GOT3 (cell line): ENCODE results near the gene MZB1.
"Not testable (repeated sequence)": the region's sequence is repeated elsewhere in the genome, so short reads cannot be mapped to it uniquely, and the experiment has no call there.

Experiments
- DNase-seq: peaks from one replicate; lab custom pipeline; 2025; ENCODE audit warnings: mixed read lengths; lab: John Stamatoyannopoulos, UW

The MZB1 gene

DNA sequence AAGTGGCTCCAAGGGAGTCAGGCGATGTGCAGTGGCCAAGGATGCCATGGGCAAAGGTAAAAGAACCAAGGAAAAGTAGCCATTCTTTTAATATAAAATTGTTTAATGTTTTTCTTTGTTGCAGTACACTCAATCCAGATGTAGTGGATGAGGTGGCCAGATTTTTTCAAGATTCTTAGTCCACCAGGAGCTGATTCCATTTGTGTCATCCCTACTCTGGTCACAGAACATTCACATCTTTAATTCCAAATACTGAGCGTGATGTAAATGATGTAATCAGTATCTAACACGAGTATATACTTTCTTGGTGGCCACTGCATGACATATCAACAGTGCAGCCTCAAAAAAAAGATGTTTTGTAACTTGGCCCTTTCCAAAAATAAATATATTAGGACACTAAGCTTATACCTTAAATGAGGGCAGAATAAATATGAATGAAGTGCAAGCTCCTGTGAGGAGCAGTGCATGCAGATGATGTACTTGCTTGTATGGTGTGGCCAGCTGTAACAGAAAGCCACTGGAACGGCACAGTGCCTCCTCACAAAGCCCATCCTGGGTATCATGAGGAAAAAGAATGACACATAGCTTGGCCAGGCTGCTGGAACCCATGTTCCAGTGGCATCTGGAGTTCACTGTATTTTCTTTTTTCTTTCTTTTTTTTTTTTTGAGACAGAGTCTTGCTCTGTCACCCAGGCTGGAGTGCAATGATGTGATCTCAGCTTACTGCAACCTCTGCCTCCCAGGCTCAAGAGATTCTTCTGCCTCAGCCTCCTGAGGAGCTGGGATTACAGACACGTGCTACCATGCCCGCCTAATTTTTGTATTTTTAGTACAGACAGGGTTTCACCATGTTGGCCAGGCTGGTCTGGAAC, 20.6 kb upstream of the MZB1 start:
- no peak for DNase-seq

- DNase-seq, result not testable (repeated sequence)
These were observed 19.4 kb upstream of the MZB1 start for GRCh38 chr5:139409116-139409515.

DNA sequence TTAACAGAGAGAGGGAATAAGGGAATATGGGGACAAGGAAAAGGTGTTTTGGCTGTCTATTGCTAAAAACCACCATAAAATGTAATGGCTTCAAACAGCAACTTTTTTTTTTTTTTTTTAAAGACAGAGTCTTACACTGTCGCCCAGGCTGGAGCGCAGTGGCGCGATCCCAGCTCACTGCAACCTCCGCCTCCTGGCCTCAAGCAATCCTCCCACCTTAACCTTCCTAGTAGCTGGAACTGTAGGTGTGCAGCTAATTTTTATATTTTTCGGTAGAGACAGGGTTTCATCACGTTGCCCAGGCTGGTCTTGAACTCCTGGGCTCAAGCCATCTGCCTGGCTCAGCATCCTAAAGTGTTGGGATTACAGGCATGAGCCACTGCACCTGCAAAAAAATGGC, 18.5 kb upstream of the MZB1 start:
- no peak for DNase-seq

- DNase-seq, result no peak
These were observed 17.8 kb upstream of the MZB1 start for GRCh38 chr5:139407517-139407916.

GRCh38 chr5:139406963-139407362, 17.2 kb upstream of the MZB1 start:
- DNase-seq, result no peak

GRCh38 chr5:139404484-139404840, 14.7 kb upstream of the MZB1 start:
- DNase-seq, result no peak

DNA sequence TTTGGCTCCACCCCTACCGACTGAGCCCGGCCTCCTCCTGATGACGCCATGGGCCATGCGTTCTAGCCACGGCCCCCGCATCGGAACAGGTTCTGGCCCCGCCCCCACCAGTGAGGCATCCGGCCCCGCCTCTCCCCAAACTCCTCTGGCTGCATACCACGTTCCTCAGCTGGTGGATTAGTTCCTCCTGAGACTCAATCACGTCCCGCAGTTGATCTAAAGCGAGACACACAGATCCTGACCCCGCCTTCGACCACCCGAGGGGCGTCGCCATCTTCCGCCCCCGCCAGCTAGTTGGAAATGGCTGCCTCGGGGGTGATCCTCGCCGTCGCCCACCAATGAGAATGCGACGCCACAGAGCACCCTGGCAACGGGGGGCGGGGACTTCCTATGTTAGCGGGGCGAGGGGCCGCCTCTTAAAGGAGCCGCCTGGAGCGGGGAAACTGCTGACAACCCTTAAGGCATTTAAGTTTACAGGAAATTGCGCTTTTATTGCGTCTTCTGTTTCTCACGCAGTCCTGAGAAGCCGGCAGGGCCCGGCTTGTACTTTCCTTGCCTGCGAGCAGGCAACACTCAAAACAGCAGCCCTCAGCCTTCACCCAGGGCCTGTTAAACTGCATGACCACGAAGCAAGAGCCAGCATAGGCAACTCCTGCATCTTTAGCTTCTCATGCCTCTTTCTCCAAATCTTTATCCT, 14.2 kb upstream of the MZB1 start, which contains the start of gene SPATA24:
SPATA24 (minus strand) TSS at position 303 of the 697 bp plus-strand sequence; CDS start at position 274, 29 bp downstream.
- DNase-seq, result peak; percentile 98

DNA sequence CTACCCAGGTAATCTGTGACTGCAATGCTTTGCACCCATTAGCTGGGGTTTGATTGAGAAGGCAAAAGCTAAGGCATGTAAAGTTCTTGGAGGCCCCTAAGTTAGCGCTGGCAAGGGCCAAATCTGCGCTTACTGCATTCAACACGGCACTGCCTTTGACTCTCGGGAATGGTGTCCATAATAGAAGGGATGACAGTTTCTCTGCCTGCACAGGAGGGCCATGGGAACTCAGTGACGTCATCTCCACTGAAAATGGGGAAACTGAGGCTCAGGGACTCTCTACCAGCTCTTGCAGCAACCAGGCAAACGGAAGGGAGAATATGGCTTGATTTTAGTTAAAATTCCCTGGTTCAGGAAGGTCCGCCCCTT, 13.7 kb upstream of the MZB1 start:
- DNase-seq, result no peak

DNA sequence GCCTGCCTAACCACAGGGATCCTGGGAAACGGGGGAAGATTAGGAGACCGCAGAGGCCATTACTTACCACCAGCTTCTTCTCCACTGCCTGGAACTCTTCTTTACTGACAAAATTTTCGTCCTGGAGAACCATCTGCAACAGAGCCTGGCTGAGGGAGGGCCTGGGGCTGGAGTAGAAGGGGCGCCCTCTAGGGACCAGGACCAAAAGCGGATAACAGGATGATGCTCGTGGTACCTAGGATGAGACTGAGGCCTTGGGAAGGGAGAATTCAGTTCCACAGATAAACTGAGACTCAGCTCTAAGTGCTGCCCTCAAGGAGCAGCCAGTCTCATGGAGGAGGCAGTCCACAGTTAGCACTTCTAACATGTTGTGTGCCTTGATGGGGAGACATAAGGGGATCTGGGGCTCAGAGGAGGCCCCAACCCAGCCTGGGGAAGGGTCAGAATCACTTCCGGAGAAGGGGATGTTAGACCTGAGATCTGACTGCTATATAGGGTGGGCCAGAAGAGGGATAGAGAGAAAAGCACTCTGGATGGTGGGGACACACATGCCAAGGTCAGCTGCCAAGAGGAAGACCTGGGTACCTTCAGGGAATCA, 12.9 kb upstream of the MZB1 start:
- DNase-seq, result no peak

DNA sequence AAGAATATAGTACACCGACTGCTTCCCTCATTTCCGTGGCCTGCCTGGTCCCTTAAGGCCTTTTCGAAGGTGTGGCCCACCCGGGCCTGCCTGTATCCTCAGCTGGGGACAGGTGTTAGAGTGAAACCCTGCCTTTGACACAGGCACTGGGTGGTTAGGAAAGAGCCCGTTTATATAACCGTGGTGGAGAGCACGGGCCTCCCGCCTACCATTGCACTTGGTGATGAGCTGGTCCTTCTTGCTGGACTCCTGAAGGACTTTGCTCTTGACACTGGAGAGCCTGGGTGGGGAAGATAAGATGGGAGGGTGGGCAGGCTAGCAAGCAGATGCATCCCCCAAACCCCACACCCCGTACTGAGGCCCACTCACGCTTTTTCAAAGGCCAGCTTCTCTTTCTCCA, 11.8 kb upstream of the MZB1 start:
- no peak for DNase-seq

- no peak for DNase-seq
These were observed 9.9 kb upstream of the MZB1 start for GRCh38 chr5:139399501-139400121.

DNA sequence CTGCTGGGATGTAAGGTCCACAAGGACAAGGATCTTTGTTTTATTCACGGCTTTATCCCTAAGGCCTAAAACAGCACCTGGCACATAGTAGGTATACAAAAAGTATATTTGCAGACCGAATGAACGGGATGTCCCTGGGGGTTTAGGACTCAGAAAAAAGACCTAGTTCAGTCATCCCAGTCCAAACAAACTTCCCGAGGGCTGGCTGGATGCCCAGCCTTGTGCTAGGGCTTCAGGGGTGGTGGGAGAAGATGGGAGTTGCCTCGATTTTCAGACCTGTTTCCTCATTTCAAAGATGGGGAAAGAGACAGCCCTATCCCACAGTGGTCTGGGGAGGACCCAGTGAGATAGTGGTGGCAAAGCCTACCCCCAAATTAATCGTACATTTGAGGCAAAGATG, 8.2 kb upstream of the MZB1 start:
- DNase-seq, result no peak

- DNase-seq, result no peak
These were observed 7.0 kb upstream of the MZB1 start for GRCh38 chr5:139396691-139397090.

DNA sequence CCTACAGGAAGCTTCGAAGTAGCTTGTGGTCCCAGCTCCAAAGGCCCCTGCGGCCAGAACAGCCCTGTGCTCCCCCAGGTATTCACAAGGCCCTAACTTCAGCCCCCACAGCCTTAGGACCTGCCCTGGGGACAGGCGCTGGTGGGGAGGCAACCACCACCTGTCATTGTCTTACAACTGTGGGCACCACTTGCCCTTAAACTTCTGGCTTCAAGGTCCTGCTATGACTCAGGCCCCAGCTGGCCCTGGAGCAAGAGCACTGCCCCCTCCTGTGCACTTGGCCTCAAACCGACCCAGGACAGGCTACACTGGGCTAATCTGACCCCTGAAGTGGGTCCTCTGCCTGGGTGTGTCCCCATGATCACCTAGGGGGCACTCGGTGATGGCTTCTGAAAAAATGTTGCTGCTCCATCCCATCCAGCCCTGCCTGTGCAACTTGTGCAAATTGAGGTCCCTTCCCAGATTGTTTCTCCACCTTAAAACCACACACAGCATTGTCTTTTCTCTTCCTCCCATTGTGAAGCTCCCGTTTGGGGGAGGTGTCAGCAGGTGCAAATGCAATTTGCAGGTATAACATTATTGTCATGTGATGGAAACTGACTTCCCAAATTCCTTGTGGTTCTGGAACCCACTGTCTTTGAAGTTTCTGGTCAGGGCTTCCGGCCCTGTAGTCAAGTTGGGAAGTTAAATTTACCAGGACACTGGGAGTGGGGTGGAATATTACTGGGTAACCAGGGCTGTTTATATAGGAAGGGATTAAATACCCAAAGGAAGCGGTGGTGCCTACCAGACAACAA, 6.3 kb upstream of the MZB1 start:
- DNase-seq, result no peak

GRCh38 chr5:139394654-139395566, 5.2 kb upstream of the MZB1 start, which contains the start of gene PROB1:
Gene PROB1, minus strand, starts transcription at chr5:139395104. Its CDS starts 23 bp downstream, at chr5:139395081.
- no peak for DNase-seq

DNA sequence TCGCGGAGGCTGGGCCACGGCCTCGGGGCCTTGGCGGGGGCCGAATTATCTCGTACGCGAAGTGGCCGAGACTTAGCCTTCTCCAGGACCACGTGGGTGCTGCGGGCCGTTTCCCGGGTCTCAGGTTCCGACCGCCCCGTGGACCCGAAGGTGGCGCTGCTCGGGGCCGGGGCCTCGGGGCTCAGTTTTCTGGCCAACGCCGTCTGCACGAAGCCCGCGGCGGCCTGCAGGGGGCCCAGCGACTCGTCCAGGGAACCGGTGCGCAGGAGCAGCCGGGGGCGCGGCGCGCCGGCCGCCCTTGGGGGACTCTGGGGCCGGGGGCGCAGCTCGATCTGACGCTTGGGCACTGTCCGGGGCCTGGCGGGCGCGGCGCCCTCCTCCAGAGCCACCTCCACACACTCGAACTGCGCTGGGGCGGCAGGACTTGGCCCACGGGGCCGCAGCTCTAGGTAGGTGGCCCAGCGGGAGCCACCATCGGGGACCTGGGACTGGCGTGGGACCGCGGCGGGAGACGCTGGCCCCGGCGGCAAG, 4.5 kb upstream of the MZB1 start:
- no peak for DNase-seq

DNA sequence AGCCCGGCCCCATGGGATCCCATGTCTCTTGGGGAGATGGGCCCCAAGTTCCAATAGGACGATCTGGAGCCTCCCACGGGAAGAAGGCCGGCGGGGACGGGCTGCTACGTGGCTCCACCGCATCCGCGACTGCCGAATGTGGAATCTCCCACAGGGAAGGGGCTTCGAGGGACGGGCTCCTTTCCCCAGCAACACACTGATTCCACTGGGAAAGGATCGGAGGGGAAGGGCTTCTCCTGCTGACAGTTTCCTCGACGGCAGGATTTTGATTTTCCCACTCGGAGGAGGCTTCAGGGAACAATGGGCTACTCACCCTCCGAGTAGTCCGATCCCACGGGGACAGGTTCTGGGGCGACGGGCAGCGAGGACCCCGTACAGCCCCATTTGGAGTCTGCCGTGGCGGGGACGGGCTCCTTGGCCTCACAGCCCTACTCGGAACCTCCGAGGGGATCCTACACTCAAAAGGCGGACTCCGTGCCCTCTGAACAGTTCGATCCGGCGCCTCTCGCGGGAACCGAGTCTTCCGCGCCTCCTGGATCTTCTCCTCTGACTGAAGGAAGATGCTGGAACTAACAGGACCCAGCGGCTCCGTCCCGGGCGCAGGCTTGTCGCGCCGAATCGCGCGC, 3.9 kb upstream of the MZB1 start:
- DNase-seq, result no peak

GRCh38 chr5:139392678-139393496, 3.2 kb upstream of the MZB1 start:
- no peak for DNase-seq

DNA sequence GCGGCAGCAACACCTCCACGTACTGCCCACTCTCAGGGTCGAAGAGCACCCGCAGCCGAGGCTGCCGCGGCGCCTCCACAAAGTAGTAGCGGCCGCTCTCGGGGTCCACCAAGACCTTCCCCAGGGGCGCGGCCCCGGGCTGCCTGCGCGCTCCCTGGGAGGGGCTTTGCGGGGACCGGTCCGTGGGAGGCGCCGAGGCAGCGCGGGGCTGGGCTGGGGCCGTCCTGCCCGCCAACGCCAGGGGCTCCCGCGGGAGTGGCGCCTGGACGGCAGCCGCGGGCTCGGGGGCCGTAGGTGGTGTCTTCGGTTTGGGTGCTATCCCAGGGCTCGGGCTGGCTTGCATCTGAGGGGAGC, 2.6 kb upstream of the MZB1 start:
- DNase-seq, result no peak
